ENCODE data around the gene CSTPP1.

CSTPP1 gene, protein sequence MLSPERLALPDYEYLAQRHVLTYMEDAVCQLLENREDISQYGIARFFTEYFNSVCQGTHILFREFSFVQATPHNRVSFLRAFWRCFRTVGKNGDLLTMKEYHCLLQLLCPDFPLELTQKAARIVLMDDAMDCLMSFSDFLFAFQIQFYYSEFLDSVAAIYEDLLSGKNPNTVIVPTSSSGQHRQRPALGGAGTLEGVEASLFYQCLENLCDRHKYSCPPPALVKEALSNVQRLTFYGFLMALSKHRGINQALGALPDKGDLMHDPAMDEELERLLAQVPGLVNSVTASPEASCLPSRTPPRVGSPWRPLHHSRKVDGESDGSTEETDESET

DNA sequence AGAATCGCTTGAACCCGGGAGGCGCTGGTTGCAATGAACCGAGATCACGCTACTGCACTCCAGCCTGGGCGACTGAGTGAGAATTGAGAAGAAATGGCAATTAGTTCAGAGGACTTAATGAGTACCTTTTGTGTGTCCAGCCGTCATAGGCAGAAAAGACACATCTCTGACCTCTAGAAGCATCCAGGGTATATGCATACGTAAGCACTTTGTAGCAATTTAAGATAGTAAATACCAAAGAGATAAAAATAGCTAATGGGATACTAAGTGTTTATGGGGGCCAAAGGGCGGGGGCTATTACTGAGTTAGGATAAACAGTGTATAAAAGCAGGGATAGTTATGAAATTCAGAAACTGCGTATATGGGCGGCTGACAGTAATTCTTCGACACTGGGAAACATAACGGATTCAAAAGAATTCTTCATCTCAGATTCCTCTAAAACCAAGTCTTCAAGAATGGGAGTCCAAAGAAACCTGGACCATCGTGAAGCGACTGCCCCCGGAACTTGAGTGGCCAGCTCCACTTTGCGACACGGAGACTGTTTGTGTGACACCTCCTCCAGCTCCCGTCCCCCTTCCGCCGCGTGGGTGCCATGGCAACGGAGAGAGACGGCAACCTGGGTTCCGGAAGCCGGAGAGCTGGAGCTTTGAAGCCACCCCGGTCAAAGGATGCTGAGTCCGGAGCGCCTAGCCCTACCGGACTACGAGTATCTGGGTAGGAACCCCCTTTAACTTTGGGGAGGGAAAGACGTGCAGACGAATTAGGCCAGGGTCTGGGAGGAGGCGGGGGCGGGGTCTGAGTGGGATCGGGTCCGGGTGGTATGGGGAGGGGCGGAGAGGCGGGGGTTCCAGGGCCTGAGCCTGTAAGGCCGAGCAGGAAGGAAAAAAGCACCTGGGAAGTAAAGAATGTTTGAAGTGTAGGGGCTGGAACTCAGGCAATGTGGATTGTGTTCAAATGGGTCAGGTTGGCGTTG, at the start of gene CSTPP1:
Gene CSTPP1 (plus strand): TSS at position 624 of the 973 bp plus-strand sequence. CDS start 45 bp downstream, at position 669.
- in situ Hi-C loops (cut with MboI; ENCODE audit: low sequenced_read_pairs): no loop called here

DNA sequence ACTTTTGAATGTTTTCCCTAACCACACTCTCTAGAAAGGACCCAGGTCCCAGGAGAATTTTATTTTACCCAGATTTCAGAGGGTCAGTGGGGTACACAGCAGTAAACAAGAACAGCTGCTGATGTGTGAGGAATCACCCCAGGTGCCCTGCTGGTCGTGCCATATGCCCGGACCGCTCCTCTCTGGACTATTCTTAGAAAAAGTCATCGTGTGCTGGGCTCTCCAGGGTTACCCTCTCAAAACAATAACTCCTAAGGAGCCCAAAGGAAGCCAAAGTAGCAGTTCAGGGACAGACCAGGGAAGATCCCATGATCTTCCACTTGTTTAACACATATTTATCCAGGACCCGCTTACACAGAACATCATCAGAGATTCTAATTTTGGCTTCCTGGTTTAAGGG, 47.9 kb upstream of the CSTPP1 start:
- in situ Hi-C loops (cut with MboI; ENCODE audit: low sequenced_read_pairs): loop anchor here (25.0 kb wide), 1 partner anchor 274 kb away; no protein-coding TSS in a partner anchor

DNA sequence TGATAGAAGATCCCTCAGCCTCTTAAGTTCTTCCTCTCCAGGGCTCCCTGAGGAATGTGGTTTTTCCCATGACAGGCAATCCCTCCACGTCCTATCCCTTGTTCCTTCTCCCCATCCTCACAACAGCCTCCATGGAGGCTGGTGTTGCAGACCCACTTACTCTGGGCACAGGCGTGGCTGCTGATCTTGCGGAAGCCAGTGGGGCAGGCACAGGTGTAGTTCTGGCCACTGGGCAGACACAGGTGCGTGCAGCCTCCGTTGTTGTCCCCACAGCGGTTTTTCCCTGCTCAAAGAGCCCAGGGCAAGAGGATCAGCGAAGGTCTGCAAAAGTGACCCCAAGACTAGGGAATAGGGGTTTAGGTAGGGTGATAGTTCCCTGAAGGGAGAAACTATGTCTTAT, 47.3 kb upstream of the CSTPP1 start:
- in situ Hi-C loops (cut with MboI; ENCODE audit: low sequenced_read_pairs): loop anchor here (25.0 kb wide), 1 partner anchor 273 kb away; no protein-coding TSS in a partner anchor

DNA sequence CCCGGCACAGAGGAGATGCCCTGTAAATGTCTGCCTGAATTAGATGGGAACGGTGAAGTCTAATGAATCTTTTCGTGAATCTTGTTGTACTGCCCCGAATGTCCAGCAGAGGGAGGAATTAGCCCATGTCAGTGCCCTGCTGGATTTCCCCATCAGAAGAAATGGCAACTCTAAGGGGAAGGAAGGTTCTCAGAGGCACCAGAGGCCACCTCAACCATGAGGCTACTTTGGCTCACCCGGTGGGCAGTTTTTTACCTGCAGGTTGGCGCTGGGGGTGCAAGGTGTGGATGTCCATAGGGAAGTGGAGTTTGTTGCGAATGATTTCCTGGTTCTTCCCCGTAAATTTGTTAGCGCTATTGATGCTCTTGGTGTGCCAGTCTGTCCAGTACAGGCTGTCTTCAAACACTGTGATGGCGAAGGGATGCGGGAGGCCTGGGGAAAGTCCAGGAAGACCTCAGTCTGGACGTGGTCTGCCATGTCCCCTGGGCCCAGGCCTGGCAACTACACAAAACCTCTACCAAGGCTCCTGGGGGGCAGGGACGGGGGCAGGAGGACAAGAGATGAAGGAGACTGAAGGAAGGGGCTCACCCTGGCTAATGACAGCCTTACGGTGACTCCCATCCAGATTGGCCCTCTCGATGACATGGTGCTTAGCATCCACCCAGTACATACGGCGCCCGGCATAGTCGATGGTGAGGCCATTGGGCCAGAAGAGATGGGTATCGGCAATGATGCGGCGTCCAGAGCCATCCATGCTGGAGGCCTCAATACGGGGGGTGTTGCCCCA, 46.7 kb upstream of the CSTPP1 start:
- in situ Hi-C loops (cut with MboI; ENCODE audit: low sequenced_read_pairs): loop anchor here (25.0 kb wide), 1 partner anchor 272 kb away; no protein-coding TSS in a partner anchor

DNA sequence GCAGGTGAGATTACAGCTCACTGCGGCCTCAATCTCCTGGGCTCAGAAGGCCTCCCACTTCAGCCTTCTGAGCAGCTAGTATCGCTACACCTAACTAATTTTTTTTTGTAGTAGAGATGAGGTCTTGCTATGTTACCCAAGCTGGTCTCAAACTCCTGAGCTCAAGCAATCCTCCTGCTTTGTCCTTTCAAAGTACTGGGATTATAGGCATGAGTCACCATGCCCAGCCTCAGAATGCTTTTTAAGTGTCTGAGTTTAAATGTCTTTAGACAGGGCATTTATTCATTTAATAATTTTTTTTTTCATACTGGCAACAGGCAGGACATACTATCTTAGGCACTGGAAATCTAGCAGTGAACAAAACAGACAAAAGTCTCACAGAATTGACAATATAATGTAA, 45.9 kb upstream of the CSTPP1 start:
- in situ Hi-C loops (cut with MboI; ENCODE audit: low sequenced_read_pairs): loop anchor here (25.0 kb wide), 1 partner anchor 272 kb away; no protein-coding TSS in a partner anchor

DNA sequence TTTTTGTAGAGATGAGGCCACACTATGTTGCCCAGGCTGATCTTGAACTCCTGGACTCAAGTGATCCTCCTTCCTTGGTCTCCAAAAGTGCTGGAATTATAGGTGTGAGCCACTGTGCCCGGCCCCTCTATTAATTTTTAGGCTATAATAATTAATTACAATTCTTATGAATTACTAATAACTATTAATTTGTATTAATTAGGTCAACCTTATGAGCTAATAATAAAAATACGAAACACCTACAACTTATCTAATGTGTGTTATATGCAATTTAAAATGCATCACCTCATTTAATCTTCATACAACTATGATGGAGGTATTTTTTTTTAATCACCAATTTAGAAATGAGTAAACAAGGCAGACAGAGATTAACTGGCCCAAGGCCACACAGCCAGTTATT, 44.5 kb upstream of the CSTPP1 start:
- in situ Hi-C loops (cut with MboI; ENCODE audit: low sequenced_read_pairs): loop anchor here (25.0 kb wide), 1 partner anchor 270 kb away; no protein-coding TSS in a partner anchor

DNA sequence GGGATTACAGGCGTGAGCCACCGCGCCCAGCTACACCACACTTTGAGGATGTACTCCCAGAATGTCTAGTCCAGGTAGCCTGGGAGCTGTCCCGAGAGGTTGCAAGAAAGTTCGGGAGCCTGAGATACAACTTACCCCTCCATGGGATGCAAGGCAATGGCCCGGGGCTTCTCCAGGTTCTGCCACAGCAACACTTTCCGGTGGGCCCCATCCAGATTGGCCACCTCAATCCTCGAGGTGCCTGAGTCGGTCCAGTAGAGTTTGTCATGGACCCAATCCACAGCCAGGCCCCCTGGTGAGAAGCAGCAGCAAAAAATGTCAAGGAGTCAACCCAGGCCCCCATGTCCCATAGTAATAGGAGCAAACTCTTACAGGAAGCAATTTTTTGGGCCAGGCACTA, 43.7 kb upstream of the CSTPP1 start:
- in situ Hi-C loops (cut with MboI; ENCODE audit: low sequenced_read_pairs): loop anchor here (25.0 kb wide), 1 partner anchor 269 kb away; no protein-coding TSS in a partner anchor

DNA sequence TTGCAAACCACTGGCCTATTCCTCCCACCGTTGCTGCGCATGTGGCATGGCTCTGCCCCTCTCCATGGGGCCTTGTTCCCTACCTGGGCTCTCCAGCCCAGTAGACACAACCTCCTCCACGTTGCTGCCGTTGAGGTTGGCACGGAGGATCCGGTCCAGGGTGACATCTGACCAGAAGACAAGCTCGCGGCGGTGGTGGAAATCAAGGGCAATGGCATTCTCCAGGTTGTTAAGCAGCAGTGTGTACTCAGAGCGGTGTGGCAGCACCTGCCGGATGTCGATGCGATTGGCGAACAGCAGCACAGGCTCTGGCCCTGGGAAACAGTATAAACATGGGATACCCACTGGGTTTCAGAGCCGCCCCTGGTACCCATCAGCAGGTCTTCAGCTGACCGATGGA, 42.1 kb upstream of the CSTPP1 start:
- in situ Hi-C loops (cut with MboI; ENCODE audit: low sequenced_read_pairs): loop anchor here (25.0 kb wide), 1 partner anchor 268 kb away; no protein-coding TSS in a partner anchor

DNA sequence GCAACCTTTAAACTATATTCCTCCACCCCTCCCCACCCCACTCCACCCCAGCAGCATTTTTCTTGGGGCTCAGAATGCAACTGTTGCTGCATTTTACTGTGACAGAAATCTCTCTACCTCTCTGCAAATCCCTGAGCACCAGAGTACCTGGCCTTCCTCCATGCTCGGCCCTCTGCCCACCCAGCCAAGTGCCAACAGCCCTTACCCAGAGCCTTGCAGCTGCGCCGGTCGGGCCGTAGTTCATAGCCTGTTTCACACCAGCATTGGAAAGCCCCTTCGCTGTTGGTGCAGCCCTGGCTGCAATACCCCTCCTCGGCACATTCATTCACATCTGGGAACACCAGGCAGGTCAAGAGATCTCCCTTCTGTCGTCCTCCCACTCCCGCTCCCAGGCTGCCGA, 41.6 kb upstream of the CSTPP1 start:
- in situ Hi-C loops (cut with MboI; ENCODE audit: low sequenced_read_pairs): loop anchor here (25.0 kb wide), 1 partner anchor 267 kb away; no protein-coding TSS in a partner anchor

DNA sequence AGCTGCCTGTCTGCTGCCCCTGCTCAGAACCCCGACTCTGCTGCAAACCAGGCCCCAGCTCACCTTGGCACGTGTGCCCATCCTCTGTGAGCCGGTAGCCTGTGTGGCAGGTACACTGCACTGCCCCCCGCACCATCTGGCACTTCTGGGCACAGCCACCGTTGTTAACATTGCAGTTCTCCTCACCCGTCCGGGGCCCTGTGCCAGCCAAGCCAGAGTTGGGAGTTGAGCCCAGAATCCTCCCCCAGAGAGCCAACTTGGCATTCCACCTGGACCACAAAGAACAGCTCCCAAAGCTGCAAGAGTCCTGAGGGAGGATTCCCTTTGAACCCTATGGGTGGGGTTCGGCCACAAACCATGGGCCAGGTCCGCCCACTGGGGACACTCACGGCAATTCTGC, 40.7 kb upstream of the CSTPP1 start:
- in situ Hi-C loops (cut with MboI; ENCODE audit: low sequenced_read_pairs): loop anchor here (25.0 kb wide), 1 partner anchor 266 kb away; no protein-coding TSS in a partner anchor

DNA sequence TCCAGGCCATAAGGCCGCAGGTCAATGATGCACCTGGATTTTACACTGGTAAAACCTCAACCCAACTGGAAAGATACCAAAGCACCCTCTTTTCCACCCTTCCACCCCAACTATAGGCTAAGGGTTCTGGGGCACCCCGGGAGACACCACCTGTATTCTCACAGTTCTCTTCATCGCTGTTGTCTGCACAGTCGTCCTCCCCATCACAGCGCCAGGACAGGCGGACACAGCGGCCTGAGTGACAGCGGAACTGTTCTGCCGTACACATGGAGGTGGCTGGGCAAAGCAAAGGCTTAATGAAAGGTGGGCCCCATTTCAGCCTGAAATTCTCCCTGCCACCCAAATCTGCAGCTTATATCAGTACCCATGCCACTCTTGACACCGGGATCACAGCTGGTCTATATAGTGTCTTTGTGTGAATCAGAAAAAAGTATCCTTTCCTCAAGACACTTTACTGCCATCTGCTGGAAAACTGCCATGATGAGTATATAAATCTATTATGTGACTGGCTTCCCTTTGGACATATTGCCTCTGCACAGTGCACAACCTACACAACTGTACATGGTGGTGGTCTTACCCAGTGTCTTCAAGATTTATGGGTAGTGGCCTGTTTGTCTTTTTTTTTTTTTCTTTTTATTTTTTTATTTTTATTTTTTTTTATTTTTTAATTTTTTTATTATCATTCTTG, 39.7 kb upstream of the CSTPP1 start:
- in situ Hi-C loops (cut with MboI; ENCODE audit: low sequenced_read_pairs): loop anchor here (25.0 kb wide), 1 partner anchor 265 kb away; no protein-coding TSS in a partner anchor

DNA sequence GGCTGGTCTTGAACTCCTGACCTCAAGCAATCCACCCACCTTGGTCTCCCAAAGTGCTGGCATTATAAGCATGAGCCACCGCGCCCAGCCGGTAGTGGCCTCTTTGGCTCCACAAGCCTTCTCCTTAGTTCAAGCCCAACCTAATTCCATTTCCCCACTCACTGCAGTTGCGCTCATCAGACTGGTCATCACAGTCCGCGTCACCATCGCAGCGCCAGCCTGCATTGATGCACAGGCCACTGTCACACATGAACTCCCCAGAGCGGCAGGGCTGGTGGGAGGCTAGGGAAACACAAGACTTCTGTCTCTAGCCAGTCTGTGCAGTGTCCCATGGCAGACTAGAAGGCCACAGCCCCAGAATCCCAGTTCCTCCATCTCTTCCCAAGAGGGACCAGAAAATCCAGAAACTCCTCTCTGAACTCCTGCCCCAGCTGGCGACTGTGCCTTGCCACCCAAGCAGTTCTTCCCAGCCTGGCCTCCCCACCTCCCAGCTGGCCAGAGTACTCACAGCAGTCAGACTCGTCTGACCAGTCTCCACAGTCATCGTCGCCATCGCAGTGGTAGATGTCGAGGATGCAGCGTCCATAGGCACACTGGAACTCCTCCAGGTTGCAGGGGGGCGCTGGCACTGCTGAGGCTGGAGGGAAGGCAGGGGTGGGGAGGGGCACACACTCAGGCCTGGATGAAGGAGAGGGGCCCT, 38.0 kb upstream of the CSTPP1 start:
- in situ Hi-C loops (cut with MboI; ENCODE audit: low sequenced_read_pairs): loop anchor here (25.0 kb wide), 1 partner anchor 264 kb away; no protein-coding TSS in a partner anchor

DNA sequence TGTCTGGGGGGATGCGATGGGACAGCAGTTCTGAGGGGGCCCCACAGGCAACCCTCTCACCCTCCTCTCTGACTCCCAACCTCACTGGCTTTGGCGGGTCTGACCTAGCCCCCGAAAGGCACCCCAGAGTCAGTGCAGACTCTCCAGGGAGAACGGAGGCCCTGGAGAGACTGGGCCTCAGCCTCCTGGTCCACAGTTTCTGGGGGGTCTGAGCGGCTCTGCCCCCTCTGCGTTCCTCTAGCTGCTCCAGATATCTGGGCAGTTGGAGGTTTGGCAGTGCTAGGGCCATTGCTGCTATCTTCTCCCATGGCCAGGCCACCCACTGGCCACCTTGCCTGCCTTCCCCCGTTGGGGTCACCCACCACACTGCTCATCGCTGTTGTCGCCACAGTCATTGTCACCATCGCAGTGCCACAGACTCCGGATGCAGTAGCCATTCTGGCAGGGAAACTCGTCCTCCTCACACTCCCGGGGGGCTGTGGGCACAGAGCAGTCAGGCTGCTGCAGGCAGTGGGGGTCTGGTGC, 37.0 kb upstream of the CSTPP1 start:
- in situ Hi-C loops (cut with MboI; ENCODE audit: low sequenced_read_pairs): loop anchor here (25.0 kb wide), 1 partner anchor 263 kb away; no protein-coding TSS in a partner anchor

DNA sequence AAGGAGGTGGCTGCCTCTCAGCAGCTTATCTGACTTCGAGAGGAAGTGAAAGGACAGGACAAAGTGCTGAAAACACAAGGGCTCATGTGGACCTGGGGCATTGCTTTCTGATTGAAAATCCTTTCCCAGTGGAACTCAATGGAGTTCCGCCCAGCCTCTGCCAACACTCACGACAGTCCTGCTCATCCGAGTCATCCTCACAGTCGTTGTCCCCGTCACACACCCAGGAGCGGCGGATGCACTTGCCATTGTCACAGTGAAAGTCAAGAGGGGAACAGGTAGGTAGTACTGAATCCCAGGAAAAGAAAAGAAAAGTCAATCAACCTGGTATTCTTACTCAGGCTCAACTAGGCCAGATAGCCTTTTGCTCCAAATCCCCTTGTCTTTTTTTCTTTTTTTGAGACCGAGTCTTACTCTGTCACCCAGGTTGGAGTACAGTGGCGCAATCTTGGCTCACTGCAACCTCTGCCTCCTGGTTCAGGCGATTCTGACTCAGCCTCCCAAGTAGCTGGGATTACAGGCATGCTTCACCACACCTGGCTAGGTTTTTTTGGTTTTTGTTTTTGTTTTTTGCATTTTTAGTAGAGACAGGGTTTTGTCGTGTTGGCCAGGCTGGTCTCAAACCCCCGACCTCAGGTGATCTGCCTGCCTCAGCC, 36.3 kb upstream of the CSTPP1 start:
- in situ Hi-C loops (cut with MboI; ENCODE audit: low sequenced_read_pairs): no loop called here

DNA sequence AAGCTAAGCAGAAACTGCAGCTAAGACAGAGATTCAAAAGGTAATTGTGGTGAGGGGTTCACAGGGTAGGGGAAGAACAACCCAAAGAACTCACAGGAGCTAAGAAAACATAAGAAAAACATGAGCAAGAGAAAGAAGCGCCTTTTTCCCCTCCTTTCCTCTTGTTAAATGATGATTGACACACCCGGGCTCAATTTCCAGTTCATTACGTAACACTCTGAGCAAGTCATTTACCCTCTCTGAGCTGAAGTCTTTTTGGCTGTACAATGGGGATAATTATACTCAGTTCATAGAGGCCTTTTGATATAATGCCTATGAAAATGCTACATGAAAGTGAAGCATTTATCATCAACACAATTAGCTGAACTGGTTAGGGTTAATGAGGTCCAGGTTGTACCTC, 35.4 kb upstream of the CSTPP1 start:
- in situ Hi-C loops (cut with MboI; ENCODE audit: low sequenced_read_pairs): no loop called here

DNA sequence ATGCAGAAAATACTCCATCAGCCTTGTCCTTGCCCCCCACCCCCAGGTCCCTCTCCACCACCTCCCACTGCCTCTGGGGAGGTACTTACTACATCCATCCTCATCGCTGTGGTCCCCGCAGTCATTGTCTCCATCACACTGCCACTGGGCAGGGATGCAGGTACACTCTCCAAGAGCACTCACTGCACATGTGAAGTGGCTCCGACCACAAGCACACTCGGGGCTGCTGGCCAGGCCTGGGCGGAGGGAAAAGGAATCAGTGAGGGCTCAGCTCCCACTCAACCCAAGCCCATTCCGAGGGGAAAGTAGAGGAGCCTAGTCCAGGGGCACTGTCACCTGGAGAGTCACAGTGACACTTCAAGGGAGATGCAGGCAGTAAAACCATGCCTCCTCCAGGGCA, 33.9 kb upstream of the CSTPP1 start:
- in situ Hi-C loops (cut with MboI; ENCODE audit: low sequenced_read_pairs): no loop called here

DNA sequence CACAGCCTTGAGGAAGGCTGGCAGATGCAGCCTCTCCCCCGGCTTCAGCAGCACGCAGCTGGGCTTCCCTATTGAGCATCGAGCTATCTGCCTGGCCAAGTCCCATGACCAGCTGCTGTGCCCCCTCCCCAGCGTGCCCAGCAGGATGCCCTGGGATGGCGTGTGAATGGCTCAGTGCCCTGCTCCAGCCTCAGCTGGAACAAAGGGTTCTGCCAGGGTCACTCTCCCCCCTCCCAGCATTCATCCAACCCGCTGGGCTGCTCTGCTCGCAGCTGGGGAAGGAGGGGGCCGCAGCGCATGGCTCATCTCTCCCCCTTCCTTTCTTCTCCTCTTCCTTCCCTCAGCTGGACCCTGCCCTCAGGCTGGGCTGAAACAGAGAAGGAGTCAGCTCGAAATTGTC, 32.7 kb upstream of the CSTPP1 start:
- in situ Hi-C loops (cut with MboI; ENCODE audit: low sequenced_read_pairs): no loop called here

DNA sequence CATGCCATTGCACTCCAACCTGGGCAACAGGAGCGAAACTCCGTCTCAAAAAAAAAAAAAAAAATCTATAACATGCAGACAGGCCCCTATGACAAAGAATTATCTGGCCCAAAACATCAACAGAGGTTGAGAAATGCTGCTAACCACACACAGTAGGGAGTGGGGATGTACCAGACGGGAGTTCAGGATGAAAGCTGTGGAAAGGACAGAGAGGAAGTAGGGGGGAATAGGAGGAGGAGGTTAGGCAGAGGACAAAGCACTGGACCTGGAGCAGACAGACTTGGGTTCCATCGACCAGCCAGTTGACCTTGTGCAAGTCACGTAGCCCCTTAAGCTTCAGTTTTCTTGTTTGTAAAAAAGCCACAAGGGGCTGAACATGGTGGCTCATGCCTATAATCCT, 30.8 kb upstream of the CSTPP1 start:
- in situ Hi-C loops (cut with MboI; ENCODE audit: low sequenced_read_pairs): no loop called here
